OCI-LY3 (cell line): ENCODE results near the gene GLB1L3.
"Not testable (repeated sequence)": the region's sequence is repeated elsewhere in the genome, so short reads cannot be mapped to it uniquely, and the experiment has no call there.

Experiments used
- H2AFZ ChIP-seq: fragments of 200-600, 300-600 bp; shearing (Covaris generic); 2 replicates; pipeline ENCODE4 v1.6.0; 2014; ENCODE audit warnings: antibody characterized with exemption, low read depth, low read length
- H3K27ac ChIP-seq: fragments of 200-600, 300-600 bp; sonication (generic); 2 replicates; pipeline ENCODE4 v1.5.1; 2014; ENCODE audit warnings: mild to moderate bottlenecking, low read length, moderate library complexity, mixed read lengths
- H3K27me3 ChIP-seq: fragments of 200-600, 300-600 bp; sonication (generic); 2 replicates; pipeline ENCODE4 v1.6.1; 2014; ENCODE audit warnings: low read depth, low read length, mixed read lengths
- H3K36me3 ChIP-seq: fragments of 200-600, 300-600 bp; sonication (generic); replicated peaks from 2 replicates; pipeline ENCODE3; 2014; ENCODE audit warnings: low read depth, low read length, mixed read lengths
- H3K4me1 ChIP-seq: fragments of 300-600, 200-600 bp; sonication (generic); 2 replicates; pipeline ENCODE4 v1.6.1; 2014; ENCODE audit warnings: low read length, mixed read lengths
- H3K4me2 ChIP-seq: fragments of 200-600, 300-600 bp; sonication (generic); 2 replicates; pipeline ENCODE4 v1.6.1; 2014; ENCODE audit warnings: low read length, mixed read lengths
- H3K4me3 ChIP-seq: fragments of 300-600, 200-600 bp; sonication (generic); 2 replicates; pipeline ENCODE4 v1.5.1; 2014; ENCODE audit warnings: antibody characterized with exemption, mild to moderate bottlenecking, low read length, moderate library complexity
- H3K79me2 ChIP-seq: fragments of 300-600, 200-600 bp; shearing (Covaris generic); 2 replicates; pipeline ENCODE4 v1.6.1; 2014; ENCODE audit warnings: mild to moderate bottlenecking, low read length, mixed read lengths
- H3K9ac ChIP-seq: fragments of 300-600, 200-600 bp; shearing (Covaris generic); 2 replicates; pipeline ENCODE4 v1.6.0; 2014; ENCODE audit warnings: mild to moderate bottlenecking, low read length, moderate library complexity
- H3K9me3 ChIP-seq: fragments of 200-600, 300-600 bp; shearing (Covaris generic); 2 replicates; pipeline ENCODE4 v1.6.1; 2014; ENCODE audit warnings: low read length, mixed read lengths; ENCODE audit not compliant: insufficient read depth
- H4K20me1 ChIP-seq: fragments of 200-600, 300-600 bp; sonication (generic); 2 replicates; pipeline ENCODE4 v1.6.1; 2016; ENCODE audit warnings: low read length, mixed read lengths; ENCODE audit not compliant: insufficient read depth
- EZH2phosphoT487 ChIP-seq: fragments of 200-600 bp; shearing (Covaris generic); IDR thresholded peaks from 2 replicates; pipeline ENCODE4 v1.6.1; 2018; ENCODE audit warnings: antibody characterized with exemption, mixed run types, low read depth
- TF ChIP-seq, protein P1 (sequence below): fragments of 200-600, 300-600 bp; sonication (generic); IDR thresholded peaks from 2 replicates; pipeline ENCODE4 v1.5.1; 2014; ENCODE audit warnings: antibody characterized with exemption, low read length, low read depth

GLB1L3 gene

DNA sequence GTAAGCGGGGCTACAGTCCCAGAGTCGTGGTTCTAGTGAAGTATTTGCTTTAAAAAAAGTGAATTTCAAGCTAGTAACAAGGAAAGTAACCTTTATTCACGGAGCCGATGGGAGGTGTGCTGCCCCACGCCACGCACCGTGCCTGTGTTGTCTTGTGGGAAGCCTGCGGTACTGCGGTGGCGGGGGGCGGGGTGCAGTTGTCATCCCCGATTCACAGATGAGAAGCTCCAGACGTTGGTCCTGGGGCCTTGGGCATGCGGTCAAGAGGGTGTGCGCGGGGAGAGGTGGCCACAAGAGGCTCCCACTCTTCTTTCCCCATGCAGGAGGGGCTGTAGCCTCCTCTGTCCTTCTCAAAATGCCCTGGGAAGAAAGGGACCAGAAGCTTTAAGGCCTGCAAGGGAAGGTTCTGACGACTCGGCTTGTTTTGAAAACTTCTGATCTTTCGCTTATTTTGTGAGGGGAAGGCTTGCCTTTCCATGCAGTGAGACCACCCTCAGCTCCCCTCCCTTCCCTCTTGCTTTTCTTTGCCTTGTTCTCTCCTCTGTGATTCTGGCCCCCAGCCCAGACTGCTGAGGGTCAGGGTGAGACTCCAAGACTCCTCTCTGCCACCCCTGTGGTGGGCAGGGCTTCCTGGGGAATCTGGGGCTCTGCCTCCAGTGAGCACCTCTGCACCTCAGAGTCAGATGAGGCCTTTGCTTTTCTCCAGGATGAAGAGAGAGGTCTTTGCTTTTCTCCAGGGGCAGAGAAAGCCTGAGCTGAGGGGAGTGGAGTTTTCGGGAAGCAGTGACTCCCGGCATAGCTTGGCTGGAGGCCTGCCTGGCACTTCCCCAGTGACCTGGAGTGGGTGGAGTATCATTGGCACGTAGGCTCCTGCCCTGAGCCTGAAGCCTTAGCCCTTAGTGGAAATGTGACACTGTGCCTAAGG is 6.2 kb downstream of the GLB1L3 start:
- H3K9me3 ChIP-seq: no peaks in the 10 kb centered on the region
- H3K4me3 ChIP-seq: no peak overlapping the region
- H3K36me3 ChIP-seq: no peaks in the 10 kb centered on the region
- no peak overlapping the region for H3K9ac ChIP-seq
- TF ChIP-seq, protein P1, sequence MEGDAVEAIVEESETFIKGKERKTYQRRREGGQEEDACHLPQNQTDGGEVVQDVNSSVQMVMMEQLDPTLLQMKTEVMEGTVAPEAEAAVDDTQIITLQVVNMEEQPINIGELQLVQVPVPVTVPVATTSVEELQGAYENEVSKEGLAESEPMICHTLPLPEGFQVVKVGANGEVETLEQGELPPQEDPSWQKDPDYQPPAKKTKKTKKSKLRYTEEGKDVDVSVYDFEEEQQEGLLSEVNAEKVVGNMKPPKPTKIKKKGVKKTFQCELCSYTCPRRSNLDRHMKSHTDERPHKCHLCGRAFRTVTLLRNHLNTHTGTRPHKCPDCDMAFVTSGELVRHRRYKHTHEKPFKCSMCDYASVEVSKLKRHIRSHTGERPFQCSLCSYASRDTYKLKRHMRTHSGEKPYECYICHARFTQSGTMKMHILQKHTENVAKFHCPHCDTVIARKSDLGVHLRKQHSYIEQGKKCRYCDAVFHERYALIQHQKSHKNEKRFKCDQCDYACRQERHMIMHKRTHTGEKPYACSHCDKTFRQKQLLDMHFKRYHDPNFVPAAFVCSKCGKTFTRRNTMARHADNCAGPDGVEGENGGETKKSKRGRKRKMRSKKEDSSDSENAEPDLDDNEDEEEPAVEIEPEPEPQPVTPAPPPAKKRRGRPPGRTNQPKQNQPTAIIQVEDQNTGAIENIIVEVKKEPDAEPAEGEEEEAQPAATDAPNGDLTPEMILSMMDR: no peak
- TF ChIP-seq EZH2phosphoT487: no peak
- no peaks in the 10 kb centered on the region for H3K79me2 ChIP-seq
- no peaks in the 10 kb centered on the region for H3K4me1 ChIP-seq
- H4K20me1 ChIP-seq: no peaks in the 10 kb centered on the region
- no peak overlapping the region for H2AFZ ChIP-seq
- 0 out of 2 replicates have a peak, but pooled peaks cover 2% of the 10 kb centered on the region for H3K27me3 ChIP-seq
- H3K27ac ChIP-seq: no peak overlapping the region
- H3K4me2 ChIP-seq: no peak overlapping the region

DNA sequence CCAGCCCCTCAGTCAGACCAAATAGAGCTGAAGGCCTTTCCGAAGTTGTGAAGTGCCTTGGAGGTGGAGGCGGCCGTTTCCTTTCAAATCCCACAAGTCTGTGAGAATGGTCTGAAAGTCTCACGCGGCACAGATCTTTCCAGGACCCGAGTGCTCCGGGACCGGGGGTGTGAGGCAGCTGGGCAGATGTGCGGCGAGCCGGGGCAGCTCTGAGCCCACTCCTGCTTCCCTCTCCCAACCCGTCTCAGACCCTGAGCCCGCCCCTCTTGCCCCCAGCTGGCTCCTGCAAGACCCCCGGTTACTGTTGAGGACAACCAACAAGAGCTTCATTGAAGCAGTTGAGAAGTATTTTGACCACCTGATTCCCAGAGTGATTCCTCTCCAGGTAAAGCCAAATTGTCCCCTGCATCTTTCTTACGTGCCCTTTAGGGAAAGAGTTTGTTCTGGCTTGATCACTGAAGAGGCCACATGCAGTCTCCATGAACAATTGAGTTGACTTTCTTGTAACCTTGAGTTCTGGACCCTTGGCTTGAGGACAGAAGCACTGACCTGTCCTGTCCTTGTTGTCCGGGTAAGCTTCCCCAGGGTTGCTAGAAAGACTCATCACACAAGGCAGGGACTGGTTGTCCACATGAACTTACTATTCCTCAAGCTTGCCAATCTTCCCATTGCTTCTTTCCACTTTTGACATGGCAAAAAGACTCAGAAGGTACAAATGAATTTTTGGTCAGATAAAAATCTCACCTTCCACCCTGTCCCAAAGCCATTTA is 7.5 kb downstream of the GLB1L3 start:
- no peaks in the 10 kb centered on the region for H4K20me1 ChIP-seq
- no peaks in the 10 kb centered on the region for H3K79me2 ChIP-seq
- 0 out of 2 replicates have a peak, but pooled peaks cover 2% of the 10 kb centered on the region for H3K27me3 ChIP-seq
- H2AFZ ChIP-seq: no peak overlapping the region
- H3K4me1 ChIP-seq: no peaks in the 10 kb centered on the region
- no peak overlapping the region for H3K27ac ChIP-seq
- H3K9ac ChIP-seq: no peak overlapping the region
- H3K36me3 ChIP-seq: no peaks in the 10 kb centered on the region
- no peaks in the 10 kb centered on the region for H3K9me3 ChIP-seq
- TF ChIP-seq, protein P1: no peak
- TF ChIP-seq EZH2phosphoT487: no peak
- no peak overlapping the region for H3K4me2 ChIP-seq
- H3K4me3 ChIP-seq: no peak overlapping the region

DNA sequence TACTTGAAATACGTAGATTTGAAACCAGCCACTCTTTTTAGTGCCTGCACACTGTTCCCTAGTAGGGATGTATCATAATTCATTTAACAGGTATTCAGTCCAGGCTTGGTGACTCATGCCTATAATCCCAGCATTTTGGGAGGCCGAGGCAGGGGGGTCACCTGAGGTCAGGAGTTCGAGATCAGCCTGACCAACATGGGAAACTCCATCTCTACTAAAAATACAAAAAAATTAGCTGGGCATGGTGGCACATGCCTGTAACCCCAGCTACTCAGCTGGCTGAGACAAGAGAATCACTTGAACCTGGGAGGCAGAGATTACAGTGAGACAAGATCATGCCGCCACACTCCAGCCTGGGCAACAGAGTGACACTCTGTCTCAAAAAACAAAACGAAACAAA is 8.2 kb downstream of the GLB1L3 start:
- H2AFZ ChIP-seq, H3K79me2 ChIP-seq, H3K9ac ChIP-seq, H3K4me3 ChIP-seq, H3K27ac ChIP-seq, H3K36me3 ChIP-seq, H3K27me3 ChIP-seq, H3K9me3 ChIP-seq, H4K20me1 ChIP-seq, H3K4me2 ChIP-seq, H3K4me1 ChIP-seq: not testable (repeated sequence)

DNA sequence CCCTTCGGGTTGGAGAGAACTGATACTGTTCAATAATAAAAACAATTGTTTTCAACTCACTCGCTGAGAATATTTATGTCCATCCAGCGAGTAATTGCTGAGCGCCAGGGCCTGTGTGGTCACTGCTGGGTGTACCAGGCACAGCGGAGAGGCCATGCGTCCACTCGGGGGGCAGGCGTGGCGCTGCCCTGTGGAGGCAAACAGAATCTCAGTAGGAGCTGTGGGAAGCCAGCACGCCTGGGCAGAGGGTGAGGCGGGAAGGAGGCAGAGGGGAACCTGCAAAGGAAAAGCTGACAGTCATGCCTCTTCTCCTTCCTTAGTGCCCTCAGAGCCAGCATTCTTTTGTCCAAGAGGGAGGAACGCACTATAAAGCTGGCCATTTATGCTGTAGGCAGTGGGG is 11.4 kb downstream of the GLB1L3 start:
- H3K36me3 ChIP-seq: no peaks in the 10 kb centered on the region
- H3K4me2 ChIP-seq: no peak overlapping the region
- TF ChIP-seq, protein P1: no peak
- TF ChIP-seq EZH2phosphoT487: no peak
- H4K20me1 ChIP-seq: no peaks in the 10 kb centered on the region
- H3K27ac ChIP-seq: no peak overlapping the region
- no peak overlapping the region for H3K9ac ChIP-seq
- H3K4me3 ChIP-seq: no peak overlapping the region
- H2AFZ ChIP-seq: no peak overlapping the region
- no peaks in the 10 kb centered on the region for H3K27me3 ChIP-seq
- H3K79me2 ChIP-seq: no peaks in the 10 kb centered on the region
- no peaks in the 10 kb centered on the region for H3K9me3 ChIP-seq
- no peaks in the 10 kb centered on the region for H3K4me1 ChIP-seq
